CD4-positive, alpha-beta T cell treated with Interleukin-4 for 4 hours (primary cell): ENCODE data around the gene CPNE4.
"Not testable (repeated sequence)": the region's sequence is repeated elsewhere in the genome, so short reads cannot be mapped to it uniquely, and the experiment has no call there.

ENCODE experiments used
- DNase-seq: peaks from one replicate; pipeline ENCODE4 v3.0.0-alpha.2; 2020

CPNE4 gene

DNA sequence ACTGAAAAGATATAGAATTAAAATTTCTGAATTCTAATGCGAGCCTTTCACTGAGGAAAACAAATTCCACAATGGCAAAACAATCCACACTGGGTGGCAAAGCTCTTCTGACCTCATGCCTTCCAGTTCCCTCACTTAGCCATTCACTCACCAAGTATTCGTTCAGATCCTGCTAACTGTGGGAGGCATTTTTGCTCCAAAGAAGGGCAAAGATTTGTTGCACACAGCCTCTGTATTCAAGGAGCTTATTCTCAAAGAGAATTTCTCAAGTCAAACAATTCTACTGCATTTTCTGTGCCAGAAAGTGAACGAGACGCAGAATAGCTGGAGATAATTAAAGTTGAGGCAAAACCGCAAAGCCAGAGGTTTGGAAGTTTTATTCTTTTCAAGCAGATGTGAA lies 77.3 kb downstream of the CPNE4 start:
- no peak for DNase-seq

DNA sequence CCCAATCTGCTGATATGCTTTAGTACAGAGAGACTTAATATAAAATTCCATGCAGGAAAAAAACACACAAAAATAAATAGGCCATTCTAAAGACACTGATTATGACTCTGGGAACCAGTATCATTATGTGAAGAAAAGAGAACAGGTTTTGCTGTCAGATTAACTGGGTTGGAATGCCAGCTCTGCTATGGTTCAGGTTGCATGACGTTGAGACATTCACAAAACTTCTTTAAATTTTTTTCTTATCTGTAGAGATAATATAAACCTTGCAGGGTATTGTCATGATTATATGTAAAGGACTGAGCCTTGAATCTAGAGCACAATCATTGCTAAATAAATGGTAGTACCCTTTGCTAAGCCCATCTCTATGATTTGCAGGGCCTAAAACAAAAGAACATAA lies 86.0 kb downstream of the CPNE4 start:
- no peak for DNase-seq

- no peak for DNase-seq
Measured at GRCh38 chr3:131944676-131945075, 90.1 kb downstream of the CPNE4 start.

- no peak for DNase-seq
Measured at GRCh38 chr3:131933665-131934064, 101.1 kb downstream of the CPNE4 start.

- DNase-seq: no peak
Measured at GRCh38 chr3:131928593-131928992, 106.2 kb downstream of the CPNE4 start.

DNA sequence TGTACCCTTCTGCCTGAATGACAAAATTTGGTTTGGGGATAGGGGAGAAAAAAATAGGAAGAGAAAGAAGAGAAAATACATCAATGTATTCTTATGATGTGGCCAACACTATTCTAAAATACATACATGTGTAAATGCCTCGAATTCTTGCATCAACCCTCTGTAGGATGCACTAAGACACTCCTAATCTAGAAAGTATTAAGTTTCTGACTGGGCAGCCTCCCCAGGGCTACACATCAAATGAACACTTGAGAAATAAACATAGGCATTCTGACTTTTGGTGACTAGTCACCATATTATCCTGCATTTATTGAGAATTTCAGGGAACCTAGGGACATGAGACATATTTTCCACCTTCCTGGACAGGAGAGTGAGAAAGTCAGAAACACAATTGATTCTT lies 109.2 kb downstream of the CPNE4 start:
- no peak for DNase-seq

DNA sequence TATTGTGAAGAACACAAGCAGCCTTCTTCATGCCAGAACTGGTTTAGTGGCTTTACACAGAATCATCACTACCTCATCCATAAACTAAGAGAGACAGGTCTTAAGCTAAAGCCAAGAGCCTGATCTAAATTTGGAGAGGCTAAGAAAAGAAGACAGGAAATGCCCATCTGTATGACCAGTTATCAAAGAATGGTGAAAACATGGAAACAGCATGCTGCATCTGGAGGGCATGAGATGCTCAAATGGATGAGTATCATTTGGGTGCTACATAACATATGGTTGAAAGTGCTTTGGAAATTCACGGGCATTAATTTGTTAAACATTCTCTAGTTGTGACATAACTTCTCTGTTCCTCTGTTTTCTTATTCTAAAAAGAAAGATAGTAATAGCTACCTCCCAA lies 112.5 kb downstream of the CPNE4 start:
- DNase-seq: no peak

GRCh38 chr3:131917006-131917405 lies 117.8 kb downstream of the CPNE4 start:
- DNase-seq: no peak

DNA sequence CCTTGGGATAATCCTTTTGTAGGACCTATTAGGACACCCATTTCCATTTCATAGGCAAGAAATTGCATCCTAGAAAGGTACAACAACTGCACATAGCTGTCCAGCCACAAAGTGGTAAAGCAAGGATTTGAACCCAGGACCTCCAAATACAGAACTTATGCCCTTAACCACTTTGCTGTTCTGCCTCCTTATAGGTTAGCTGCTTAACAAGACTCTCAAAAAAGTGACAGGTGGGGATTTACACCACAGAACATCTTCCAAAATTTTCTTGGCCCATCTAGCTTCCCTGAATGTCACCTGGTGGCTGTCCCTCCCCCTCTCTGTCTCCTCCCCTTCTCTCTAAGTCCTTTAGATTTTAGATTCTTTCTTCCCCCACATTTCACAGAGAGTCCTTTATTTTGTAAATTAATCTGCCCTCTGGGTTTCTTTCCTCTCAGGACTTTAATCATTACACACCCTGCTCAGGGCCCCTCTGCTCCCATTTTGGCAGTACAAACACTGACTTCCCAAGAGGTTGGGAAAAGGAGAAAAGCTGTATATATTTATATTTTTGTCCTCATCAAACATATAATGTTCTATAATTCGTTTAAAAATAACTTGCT lies 120.6 kb downstream of the CPNE4 start:
- DNase-seq: no peak

GRCh38 chr3:131912255-131912654 lies 122.6 kb downstream of the CPNE4 start:
- DNase-seq: no peak

- no peak for DNase-seq
Measured at GRCh38 chr3:131907796-131908195, 127.0 kb downstream of the CPNE4 start.

- no peak for DNase-seq
Measured at GRCh38 chr3:131903988-131904415, 130.8 kb downstream of the CPNE4 start.

DNA sequence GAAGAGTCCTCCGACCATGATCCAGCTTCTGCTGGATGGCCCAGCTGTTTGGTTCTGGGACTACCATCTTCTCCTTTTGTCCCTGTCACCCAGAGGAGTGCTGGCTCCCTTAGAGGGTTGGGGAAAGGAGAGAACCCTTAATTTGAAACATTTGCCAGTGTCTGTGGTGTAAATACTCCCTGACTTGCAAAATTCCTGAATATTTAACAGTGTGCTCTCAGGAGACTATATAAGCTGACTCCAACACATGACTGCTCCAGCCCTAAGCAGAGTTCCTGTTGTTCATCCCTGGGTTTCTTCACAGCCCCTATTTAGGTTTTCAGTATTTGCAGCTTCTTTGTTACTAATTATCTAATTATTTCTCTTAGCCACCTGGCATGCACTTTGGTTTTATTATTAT lies 133.1 kb downstream of the CPNE4 start:
- no peak for DNase-seq

- no peak for DNase-seq
Measured at GRCh38 chr3:131900891-131901290, 133.9 kb downstream of the CPNE4 start.

DNA sequence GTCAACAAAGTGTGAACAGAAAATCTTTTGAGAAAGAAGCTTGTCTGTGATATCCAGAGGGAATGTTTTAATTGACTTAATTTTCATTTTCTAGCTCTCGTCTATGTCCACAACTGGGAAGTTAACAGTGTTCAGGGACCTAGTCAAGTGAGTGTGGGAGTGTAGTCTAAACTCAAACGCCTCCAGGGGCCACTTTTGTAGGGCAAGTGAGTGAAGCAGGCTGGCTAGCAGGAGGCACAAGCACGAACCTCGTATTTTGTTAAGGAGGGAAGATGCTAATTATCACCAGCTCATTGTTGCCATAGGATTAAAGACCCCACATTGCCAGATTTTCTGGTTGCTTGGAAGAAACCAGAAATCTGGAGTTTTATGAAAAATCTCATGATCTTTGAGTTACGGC lies 135.8 kb downstream of the CPNE4 start:
- DNase-seq: no peak

GRCh38 chr3:131898346-131898745 lies 136.5 kb downstream of the CPNE4 start:
- no peak for DNase-seq

DNA sequence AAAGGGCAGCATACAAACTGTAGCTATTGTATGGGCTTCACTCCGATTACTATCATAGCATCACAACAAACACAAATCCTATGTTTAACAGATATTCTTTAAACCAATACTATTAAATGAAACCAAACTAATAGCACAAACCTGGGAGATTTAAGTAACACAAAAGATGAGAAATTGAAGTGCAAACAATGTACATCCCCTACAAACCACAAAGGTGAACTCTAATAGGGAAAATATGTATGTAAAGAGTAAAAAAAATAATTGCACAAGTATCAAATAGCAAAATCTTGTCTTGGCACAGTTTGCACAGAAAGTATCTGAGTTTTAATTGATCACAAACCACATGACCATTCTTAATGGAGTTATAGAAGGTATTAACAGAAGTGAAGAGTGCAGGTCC lies 138.5 kb downstream of the CPNE4 start:
- no peak for DNase-seq

GRCh38 chr3:131895766-131896165 lies 139.0 kb downstream of the CPNE4 start:
- DNase-seq: no peak

GRCh38 chr3:131892331-131892730 lies 142.5 kb downstream of the CPNE4 start:
- no peak for DNase-seq

- not testable (repeated sequence) for DNase-seq
Measured at GRCh38 chr3:131885871-131886270, 148.9 kb downstream of the CPNE4 start.

DNA sequence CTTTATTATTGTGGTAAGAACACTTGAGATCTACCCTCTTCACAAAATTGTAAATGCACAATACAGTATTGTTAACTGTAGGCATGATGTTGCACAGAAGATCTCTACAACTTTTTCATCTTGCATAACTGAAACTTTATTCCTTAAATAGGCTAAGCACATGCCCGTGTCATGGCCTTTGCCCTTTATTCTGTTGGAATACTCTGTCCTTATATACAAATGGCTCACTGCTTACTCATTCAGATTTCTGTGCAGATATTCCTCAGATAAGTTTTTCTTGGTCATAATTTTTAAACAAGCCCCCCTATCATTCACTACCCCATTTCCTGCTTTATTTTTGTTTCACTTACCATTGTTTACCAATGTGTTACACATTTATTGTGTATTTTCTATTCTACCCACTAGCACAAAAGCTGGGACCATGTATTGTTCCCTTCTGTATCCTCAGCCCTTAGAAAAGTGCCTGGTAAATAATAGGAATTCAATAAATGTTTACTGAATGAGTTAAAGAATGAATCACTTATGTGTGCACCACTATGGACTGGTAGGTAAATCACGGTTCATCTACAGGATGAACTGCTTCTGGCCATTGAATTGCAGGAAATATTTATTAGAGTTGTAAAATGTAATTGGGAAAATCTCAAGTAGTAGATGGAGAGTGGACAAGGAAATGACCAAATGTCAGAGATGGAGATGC lies 151.0 kb downstream of the CPNE4 start:
- DNase-seq: no peak

DNA sequence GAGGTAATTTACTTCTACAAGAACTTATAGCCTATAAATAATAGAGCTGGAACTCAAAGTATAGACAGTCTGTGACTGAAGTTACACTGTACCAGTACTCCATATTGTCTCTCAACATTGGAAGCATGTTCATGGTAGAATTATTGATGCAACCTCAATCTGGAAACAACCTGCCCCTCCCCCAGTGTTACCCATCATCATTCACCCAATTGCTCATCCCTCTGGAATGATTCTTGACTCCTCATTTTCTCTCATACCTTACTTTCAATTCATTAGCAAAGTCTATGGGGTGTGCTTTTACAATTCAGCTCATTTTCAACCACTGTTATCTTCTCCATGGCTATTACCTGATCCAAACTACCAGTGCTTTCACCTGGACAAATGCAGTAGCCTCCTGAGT lies 151.7 kb downstream of the CPNE4 start:
- DNase-seq: no peak

GRCh38 chr3:131881777-131882176 lies 153.0 kb downstream of the CPNE4 start:
- no peak for DNase-seq

GRCh38 chr3:131880948-131881347 lies 153.9 kb downstream of the CPNE4 start:
- no peak for DNase-seq

- DNase-seq: no peak
Measured at GRCh38 chr3:131868203-131868602, 166.6 kb downstream of the CPNE4 start.
